ENCODE data around the gene LRRC28.
"Not testable (repeated sequence)": the region's sequence is repeated elsewhere in the genome, so short reads cannot be mapped to it uniquely, and the experiment has no call there.

Gene LRRC28

DNA sequence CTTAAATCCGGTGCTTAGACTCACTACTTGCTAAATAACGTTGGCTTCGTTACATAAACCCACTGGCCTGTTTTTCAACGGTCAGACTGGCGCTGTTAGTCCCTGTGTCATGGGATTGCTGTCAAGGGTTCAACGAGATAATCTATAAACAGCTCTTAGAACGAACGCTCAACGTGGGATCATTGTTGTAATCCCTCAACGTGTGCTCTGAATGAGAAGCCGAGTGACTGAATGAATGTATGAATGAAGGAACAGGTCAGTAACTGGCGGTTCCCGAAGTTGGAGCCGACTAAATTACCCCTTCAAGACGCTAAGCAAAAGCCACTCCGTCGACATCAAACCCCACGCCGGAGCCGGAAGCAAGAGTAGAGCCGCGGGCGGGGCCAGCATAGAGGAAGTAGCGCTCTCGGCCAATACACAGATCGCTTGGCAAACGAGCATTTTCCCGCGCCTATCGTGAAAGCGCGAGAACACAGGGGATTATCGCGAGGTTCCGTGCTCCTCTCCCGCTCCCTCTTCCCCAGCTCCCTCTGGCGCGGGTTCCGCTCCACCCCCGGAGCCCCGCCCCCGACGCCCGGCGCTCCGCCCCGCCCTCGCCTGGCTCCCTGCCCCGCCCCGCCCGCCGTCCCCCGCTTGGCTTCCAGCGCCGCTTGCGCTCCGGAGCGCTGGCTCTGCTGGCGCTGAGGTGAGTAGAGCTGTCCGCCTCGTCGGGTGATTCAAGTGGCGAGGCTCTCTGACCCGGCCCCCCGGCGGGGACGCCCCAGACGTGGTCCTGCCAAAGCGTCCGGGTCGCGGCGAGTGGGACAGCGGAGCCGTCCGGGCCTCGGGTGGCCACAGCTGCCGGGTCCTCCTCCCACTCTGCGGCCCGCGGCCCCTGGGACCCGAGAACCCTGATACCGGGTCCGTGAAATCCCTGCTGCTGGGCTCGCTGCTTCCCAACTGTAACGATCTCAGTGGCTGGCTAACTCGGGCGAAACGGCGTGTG, at the start of gene LRRC28:
TSS of gene LRRC28 (plus strand) at position 625 of the 985 bp plus-strand sequence. CDS start 4,477 bp downstream, outside the sequence.
- DNase-seq (ENCODE audit: low read depth), result peak; percentile 87

DNA sequence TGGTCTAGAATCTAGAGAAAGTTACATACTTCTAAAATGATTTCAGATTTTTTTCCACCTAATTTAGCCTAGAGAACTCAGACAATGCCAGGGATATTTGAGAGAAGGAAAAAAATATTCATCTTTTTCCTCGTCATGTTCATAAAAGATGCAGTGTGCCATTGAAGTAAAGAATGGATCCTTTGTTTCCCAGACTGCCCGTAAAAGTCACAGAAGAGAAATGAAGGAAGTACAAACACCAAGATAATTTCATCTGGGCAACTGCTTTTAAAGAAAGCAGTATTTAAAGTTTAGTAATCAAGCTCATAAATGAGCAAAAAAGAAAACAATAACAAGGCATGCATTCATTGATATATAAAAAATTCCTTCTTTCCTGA, 49.1 kb upstream of the LRRC28 start:
- no peak for DNase-seq (ENCODE audit: low read depth)

DNA sequence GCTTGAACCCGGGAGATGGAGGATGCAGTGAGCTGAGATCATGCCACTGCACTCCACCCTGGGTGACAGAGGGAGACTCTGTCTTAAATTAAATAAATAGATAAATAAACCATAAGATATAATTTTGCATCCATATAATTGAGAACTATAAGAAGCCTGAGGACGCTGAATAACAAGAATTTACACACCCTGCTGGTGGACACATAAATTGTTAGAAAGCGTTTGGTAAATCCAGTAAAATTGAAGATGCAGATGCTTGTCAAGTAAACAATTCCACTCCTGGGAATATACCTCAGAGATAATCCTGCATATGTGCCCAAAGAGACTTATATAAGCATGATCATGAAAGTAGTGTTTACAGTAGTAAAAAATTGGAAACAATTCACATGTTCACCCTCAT, 43.6 kb upstream of the LRRC28 start:
- DNase-seq (ENCODE audit: low read depth), result no peak

DNA sequence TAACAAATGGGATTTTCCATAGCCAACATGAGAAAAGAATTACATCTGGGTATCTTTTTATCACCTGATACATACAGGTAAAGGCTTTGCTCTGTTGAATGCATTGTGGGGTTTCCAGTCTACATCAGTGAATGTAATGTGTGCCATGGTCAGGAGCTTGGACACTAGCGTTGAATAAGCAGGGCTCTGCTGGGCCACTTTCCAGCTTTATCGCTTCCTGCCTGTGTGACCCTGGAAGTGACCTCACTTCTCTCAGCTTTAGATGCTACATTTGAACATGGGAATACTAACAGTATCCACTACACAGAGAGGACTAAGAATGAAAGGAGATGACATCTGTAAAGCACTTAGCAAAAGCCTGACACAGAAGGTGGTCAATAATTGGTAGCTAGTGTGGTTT, 42.0 kb upstream of the LRRC28 start:
- no peak for DNase-seq (ENCODE audit: low read depth)

DNA sequence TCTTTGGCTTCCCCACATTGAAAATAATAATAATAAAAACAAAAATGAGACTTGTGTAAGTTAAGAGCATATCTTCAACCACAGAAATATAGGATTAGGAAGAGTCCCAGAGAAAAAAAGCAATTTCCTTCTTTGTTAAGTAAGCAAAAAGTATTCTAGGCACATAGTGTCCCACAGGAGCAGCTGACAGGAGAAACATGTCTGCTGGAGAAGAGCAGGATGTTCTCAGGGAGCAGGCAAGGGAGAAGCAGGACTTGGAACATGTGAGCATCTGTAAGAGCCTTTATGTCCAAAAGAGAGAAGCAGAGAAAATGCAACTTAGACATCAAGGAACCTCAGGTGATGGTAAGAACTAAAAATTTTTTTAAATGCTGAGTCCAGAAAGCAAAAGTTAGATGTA, 40.9 kb upstream of the LRRC28 start:
- no peak for DNase-seq (ENCODE audit: low read depth)

DNA sequence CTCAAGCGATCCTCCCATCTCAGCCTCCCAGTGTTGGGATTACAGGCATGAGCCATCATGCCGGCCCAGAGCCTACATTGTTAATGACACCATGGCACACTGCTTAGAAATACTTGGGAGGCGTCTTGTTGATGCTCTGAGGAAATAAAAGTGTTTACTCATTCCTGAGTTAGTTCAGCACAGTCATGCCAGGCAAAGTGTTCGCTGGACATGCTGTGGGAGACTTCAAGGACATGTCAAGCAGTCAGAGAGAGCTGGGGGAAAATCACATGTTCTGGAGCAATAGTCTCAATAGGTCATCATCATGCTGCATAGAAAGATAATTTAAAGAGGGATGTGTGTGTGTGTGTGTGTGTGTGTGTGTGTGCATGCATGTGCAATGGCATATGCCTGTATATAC, 39.4 kb upstream of the LRRC28 start:
- DNase-seq (ENCODE audit: low read depth), result no peak

DNA sequence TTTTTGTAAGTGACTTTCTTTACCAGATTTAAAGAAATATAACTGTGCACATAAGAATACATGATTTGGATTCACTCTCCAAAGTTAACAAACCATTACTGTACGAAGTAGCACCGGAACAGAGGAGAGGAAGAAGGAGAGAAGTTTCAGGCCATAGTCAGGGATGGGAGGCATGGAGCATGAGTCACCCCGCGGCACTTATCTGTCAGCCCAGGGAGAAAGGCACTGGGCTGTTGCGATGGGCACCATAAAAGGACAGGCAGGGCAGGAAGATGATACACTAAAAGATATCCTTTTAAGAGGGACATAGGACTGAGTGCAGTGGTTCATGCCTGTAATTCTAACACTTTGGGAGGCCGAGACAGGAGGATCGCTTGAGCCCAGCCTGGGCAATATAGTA, 38.9 kb upstream of the LRRC28 start:
- DNase-seq (ENCODE audit: low read depth), result no peak

DNA sequence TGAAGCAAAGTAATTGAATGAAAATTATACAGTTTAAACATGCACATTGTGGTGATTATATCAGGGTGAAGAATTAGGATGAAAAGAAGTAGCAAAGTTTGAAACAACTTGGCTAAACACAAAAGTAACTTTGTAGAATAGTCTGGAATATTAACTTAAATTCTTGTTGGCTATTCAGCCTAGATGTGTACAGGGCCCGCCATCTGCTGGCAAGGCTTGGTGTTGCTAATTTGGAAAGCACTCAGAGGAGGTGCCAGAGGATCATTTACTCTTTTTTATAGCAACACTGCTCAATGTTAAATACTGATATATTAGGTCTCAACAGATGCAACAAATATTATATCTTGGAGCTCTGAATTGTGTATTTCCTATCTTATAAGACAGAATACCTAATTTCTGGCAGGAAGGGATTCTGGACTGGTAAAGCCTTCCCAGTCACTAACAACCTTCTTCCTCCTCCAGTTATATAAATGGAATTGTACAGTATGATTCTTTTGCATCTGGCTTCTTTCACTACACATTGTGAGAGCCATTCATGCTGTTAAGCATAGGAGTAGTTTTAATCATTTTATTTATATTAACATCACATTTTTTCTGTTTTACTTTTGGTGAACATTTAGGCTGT, 38.0 kb upstream of the LRRC28 start:
- peak; percentile 22 for DNase-seq (ENCODE audit: low read depth)

DNA sequence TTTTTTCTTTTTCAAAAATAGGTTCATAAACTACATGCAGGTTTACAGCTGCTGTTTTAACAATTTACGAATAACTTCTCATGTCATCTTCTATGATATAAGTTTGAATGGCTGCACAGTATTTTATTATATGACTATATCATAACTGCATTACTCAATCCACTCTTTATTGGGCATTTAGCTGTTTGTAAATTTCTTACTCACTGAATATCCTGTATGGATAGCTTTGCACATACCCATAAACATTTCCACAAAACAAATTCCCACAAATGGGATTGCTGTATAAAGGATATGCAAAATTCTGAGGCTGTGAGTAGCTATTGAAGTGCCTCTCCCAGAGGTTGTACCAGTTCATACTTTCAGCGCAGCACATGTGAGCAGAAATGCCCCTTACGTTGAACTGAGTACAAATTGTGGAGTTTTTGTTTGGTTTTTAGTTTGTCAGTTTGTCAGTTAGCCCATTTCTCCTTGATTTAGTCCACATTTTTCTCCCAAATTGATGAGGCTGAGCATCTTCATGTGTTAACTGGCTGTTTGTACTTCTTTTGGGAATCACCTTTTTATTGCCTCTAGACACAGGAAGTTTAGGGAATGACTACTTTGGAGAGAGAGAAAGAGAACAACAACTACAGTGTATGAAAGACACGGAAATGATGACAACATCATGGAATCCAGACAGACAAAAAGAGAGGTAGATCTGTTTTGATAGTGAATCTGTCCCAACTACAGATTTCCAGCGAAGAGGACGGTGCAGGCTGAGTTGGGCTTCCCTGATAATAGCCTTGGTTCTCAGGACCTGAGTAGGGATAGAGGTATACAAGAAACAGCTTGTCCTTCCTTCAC, 26.7 kb upstream of the LRRC28 start:
- DNase-seq (ENCODE audit: low read depth), result no peak

DNA sequence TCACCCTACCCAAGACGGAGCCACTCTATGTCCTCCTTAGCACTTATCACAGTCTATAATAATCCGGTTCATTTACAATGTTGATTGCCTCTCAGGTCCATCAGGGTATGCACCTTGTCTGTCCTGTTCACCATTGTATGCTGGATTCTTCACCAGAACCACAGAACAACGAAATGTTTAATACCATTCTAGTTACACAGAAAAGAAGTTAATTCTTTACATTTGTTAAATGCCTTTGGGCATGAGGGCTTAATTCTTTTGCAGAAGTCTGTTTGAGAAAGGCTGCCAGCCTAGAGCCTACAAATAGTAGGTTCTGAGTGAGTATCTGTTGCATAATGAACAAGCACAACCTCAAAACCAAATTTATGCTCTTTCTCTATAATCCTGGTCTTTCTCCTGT, 24.5 kb upstream of the LRRC28 start:
- DNase-seq (ENCODE audit: low read depth), result no peak

DNA sequence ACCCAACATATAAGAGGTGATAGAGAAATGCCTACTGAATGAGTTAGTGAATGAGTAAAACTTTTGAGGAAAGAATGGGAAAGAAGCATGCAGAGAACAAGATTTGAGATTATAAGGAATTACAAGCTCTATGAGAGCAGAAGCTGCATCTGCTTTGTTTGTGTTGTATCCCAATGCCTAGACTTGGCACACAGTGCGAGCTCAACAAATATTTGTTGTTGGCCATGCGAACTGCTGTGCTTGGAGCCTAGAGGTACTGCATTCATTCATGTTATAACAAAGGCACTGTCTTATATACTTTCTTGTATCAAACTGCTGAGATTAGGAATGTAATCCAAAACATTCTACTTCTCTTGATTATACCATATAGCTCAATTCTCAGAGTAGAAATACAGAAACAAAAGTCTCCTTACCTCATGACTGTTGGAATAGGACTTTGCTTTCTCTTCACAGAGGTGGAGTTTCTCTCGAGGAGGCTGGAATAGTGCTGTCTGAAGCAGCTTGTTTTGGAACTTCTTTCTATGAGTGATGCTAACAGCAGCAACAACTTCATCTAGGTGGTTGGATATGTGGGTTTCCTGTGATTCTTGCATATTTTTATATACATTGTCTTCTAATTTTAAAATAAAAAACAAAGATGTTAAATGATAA, 23.0 kb upstream of the LRRC28 start:
- no peak for DNase-seq (ENCODE audit: low read depth)

DNA sequence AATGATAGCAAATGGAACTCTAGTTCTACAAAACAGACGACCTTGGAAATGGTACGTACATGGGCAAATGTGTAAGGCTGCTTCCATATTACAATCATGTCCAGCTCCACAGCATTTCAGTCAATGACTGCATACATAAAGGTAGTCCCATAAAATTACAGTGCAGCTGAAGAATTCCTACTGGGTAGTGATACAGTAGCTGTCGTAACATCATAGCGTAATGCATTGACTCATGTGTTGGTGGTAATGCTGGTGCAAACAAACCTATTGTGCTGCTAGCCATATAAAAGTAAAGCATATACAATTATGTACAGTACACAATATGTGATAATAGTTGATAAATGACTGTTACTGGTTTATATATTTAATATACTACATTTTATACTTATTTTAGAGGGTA, 20.4 kb upstream of the LRRC28 start:
- no peak for DNase-seq (ENCODE audit: low read depth)

DNA sequence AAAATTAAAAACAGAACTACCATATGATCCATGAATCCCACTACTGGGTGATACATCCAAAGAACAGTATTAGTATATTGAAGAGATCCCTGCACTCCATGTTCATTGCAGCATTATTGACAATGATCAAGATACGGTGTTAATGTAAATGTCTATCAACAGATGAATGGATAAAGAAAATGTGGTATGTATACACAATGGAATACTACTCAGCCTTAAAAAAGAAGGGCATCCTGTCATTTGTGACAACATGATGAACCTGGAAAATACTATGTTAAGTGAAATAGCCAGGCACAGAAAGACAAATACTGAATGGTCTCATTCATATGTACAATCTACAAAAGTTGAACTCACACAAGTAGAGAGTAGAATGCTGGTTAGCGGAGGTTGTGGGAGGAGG, 18.5 kb upstream of the LRRC28 start:
- DNase-seq (ENCODE audit: low read depth), result no peak

DNA sequence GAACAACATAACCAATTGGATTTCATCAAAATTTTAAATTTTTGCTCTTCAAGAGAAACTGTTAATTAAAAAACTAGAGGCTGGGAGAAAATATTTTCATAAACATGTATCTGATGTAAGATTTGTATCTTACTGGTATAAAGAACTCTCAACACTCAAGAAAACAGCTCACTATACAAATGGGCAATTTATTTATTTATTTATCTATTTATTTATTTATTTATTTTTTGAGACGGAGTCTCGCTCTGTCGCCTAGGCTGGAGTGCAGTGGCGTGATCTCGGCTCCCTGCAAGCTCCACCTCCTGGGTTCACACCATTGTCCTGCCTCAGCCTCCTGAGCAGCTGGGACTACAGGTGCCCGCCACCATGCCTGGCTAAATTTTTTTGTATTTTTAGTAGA, 17.1 kb upstream of the LRRC28 start:
- not testable (repeated sequence) for DNase-seq (ENCODE audit: low read depth)

DNA sequence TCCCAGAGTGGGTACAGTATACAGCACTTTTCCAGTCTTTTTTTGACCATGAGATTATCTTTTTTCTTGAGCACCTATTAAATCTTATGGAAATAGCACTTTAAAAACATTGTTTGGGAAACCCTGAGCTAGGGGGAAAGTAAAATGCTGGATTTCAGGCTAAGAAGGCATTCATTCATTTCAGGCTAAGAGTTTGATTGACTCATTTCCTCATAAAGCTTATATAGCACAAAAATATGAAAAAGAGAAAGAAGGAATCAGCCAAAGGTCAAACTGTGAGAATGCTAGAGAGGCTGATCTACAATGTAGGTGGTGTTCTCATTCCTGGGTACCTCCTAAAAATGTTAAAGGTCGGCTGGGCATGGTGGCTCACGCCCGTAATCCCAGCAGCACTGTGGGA, 12.4 kb upstream of the LRRC28 start:
- DNase-seq (ENCODE audit: low read depth), result no peak

DNA sequence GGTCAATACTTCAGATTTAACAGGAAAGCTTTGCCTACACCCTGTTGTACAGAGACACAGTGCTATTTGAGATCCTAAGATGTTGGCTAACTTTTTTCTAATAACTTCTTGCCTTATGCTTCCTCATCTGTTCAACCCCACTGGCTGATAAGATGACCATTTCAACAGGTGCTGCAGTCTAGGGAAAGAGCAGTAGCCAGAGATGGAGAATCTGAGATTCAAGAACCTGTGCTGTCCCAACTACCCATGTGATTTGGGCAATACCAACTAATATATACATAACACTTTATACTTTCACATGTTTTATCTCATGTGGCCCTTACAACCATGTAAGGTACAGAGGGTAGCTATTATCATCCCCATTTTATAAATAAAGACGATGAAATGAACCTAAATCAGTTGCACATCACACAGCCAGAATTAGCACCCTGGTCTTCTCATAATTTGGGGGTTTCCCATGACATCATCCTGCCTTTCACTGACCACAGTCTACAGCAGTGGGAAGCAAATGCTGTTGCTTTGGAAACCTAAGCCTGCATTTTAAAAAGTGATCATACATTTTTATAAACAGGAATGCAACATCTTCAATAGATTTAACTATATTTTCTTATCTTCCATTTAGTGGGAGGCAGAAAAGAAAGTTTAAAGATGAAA, 11.6 kb upstream of the LRRC28 start:
- no peak for DNase-seq (ENCODE audit: low read depth)

DNA sequence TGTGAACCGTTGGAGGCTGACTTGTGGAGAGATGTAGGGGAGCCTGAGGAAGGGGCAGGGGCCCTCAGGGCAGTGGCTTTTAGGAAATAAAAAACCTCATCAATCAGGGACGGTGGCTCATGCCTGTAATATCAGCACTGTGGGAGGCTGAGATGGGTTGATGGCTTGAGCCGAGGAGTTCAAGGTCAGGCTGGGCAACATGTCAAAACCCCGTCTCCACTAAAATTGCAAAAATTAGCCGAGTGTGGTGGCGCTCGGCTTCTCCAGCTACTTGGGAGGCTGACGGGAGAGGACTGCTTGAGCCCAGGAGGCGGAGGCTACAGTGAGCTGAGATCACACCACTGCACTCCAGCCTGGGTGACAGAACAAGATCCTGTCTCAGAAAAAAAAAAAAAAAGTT, 9.5 kb upstream of the LRRC28 start:
- no peak for DNase-seq (ENCODE audit: low read depth)

DNA sequence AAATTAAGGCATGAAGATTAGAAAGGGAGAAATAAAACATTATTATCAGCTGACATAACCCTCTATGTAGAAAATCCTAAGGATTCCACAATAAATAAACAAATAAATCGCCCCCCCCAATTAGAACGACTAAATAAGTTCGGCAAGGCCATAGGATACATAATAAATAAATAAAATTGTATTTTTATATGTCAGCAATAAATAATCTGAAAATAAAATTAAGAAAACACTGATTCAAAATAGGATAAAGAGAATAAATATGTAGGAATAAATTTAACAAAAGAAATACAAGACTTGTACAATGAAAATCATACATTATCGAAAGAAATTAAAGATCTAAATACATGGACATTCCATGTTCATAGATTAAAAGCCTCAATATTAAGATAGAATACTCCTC, 7.0 kb upstream of the LRRC28 start:
- no peak for DNase-seq (ENCODE audit: low read depth)

DNA sequence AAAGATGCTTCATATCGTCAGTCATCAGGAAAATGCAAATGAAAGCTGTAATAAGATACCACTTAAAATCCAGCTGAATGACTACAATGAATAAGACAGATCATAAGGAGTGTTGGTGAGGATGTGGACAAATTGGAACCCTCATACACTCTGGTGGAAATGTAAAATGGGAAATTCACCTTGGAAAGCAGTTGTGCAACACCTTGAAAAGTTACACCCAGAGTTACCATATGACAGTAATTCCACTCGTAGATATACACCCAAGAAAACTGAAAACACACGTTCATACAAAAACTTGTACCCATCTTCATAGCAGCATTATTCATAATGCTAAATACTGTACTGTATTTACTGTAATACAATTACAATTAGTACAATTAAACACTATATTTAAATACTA, 4.2 kb upstream of the LRRC28 start:
- no peak for DNase-seq (ENCODE audit: low read depth)

DNA sequence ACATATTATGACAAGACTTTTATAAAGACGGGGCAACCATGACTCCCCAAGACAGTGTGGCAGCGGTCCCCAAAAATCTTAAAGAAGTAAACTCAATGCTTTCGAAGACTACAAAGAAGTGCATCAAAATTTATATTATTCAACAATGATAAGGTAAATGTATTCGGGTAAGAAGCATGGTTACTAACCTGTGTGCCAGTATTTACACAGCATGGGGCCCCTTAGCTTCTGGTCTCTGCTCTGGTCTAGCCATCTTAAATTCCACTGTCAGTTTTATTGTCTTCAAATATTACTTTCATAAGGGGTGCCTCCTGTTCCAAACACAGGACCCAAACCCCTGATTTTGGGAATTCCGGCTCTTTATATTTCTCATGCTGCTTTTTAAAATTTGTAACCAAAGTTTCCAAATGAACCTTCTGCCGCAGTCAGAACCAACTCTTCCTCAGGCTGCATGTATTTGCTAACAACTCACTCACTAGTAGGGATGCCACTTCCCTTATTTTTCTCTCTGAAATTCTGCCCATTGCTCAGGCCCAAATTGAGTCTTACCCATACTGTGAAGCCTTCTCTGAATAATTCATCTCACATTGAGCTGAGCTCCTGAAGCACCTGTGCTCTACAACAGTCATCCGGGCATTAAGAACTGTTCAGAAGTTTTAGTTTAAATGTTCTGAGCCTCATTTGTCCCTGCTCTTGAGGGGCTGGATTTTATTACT, 3.1 kb upstream of the LRRC28 start:
- DNase-seq (ENCODE audit: low read depth), result no peak

DNA sequence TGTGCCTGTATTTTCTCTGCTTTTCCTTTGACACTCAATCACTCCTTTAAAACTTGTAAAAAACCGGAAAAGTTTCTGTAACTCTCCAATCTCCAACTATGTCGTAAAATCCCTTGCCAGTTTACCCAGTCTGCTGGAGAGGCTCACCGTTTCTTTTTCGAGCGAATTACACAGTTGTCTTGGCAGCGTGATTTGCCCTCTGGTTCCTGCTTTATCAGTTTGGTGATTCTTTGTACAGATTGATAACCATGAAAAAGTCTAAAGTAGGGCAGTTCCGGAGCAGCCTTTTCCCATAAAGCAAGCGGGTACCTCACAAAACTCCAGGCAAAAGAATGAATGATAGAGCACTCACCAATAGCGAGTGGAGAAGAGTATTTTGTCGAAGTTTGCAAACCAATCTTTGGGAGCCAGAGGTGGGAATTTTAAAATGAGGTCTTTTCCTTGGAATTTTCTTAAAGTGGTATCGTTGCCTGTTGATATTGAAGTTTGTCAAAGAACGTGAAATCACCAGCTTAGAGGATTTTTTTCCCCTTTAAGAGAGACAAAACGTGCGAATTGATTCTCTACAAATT, 1.9 kb upstream of the LRRC28 start, which contains the start of gene TTC23:
TSS of gene TTC23 (minus strand) at position 312 of the 572 bp plus-strand sequence. CDS start 20,869 bp downstream, outside the sequence.
- no peak for DNase-seq (ENCODE audit: low read depth)

Measured in activated T-helper 1 cell treated with Interleukin-2 at 50 U/mL for 16 hours (primary cell).